GM12878 (cell line): ENCODE results near the gene NOL7. TPM values are rescaled to one million over a fixed set of nuclear protein-coding genes. Genes with fewer than 3 reads are reported as not detected.

Source experiments
- ATAC-seq: fragments of 200-7000 bp; cut with Tn5 transposase; 3 replicates; pipeline ENCODE4 v1.9.1; 2020; ENCODE audit warnings: mild to moderate bottlenecking, moderate library complexity
- Bru-seq: library from RNA; stranded (reverse); fragments of 400-500 nt; gene quantifications from one replicate; lab custom pipeline; 2021; lab: Mats Ljungman, UMichigan
- BruChase-seq, 2 experiments: library from RNA; stranded (reverse); fragments of 400-500 nt; gene quantifications; one replicate each; lab custom pipeline; 2021; lab: Mats Ljungman, UMichigan
- BruUV-seq: library from RNA; stranded (reverse); fragments of 400-500 nt; replicated peaks from 2 replicates; lab custom pipeline; 2021; lab: Mats Ljungman, UMichigan
- CTCF ChIA-PET: fragments of 300-600 bp; sonication (Branson Sonifier 250); formaldehyde crosslinking; extraction: SDS; loops from one replicate; lab custom pipeline; 2021; ENCODE audit warnings: inconsistent platforms; lab: Yijun Ruan, JAX
- POLR2A ChIA-PET: fragments of 350-600 bp; formaldehyde crosslinking; extraction: SDS; loops from one replicate; lab custom pipeline; 2021; ENCODE audit warnings: inconsistent platforms; lab: Charles Lee
- RAD21 ChIA-PET: fragments of 300-600 bp; sonication (Branson Sonifier 250); formaldehyde crosslinking; loops from one replicate; lab custom pipeline; 2023; ENCODE audit warnings: antibody characterized with exemption; ENCODE audit not compliant: unreplicated experiment; lab: Charles Lee
- SMC1A ChIA-PET: fragments of 300-600 bp; sonication (Branson Sonifier 250); formaldehyde crosslinking; loops from one replicate; lab custom pipeline; 2023; ENCODE audit not compliant: unreplicated experiment, uncharacterized antibody; lab: Charles Lee
- DNase-seq: peaks from one replicate; pipeline ENCODE4 v3.0.0-alpha.2; 2011; ENCODE audit warnings: low read depth, low spot score
- FAIRE-seq: peaks from 3 replicates; lab custom pipeline; 2011; peaks lifted over from hg19 to GRCh38; lab: Jason Lieb, UNC
- H2AFZ ChIP-seq: 2 replicates; pipeline ENCODE4 v1.6.0; 2011; ENCODE audit warnings: low read depth, low read length, control low read depth; ENCODE audit not compliant: control insufficient read depth
- H3K27ac ChIP-seq: 2 replicates; pipeline ENCODE4 v1.5.1; 2011; ENCODE audit warnings: control low read depth; ENCODE audit not compliant: control insufficient read depth, insufficient read depth
- H3K27me3 ChIP-seq, 2 experiments: replicated peaks in 1 of 2; 2 replicates each; pipeline versions ENCODE4 v1.6.0 to v1.6.1; 2011; ENCODE audit warnings: low read length in 1 of 2; ENCODE audit not compliant: control insufficient read depth in 2 of 2, insufficient read depth in 2 of 2
- H3K36me3 ChIP-seq, 2 experiments: 2 replicates each; pipeline ENCODE4 v1.5.1; 2011; ENCODE audit warnings: low read length in 1 of 2; ENCODE audit not compliant: control insufficient read depth in 2 of 2, insufficient read depth in 2 of 2
- H3K4me1 ChIP-seq: 2 replicates; pipeline ENCODE4 v1.6.1; 2011; ENCODE audit warnings: mild to moderate bottlenecking, low read length, moderate library complexity, mixed read lengths; ENCODE audit not compliant: control insufficient read depth, insufficient read depth
- H3K4me2 ChIP-seq: 2 replicates; pipeline ENCODE4 v1.6.0; 2011; ENCODE audit warnings: control low read depth; ENCODE audit not compliant: control insufficient read depth, insufficient read depth
- H3K4me3 ChIP-seq: fragments of 200-600 bp; sonication (generic); 2 replicates; pipeline ENCODE4 v1.5.1; 2016
- H3K79me2 ChIP-seq: 2 replicates; pipeline ENCODE4 v1.6.0; 2011; ENCODE audit warnings: low read length; ENCODE audit not compliant: control insufficient read depth, insufficient read depth
- H3K9ac ChIP-seq: 2 replicates; pipeline ENCODE4 v1.8.0; 2011; ENCODE audit warnings: low read length, control low read depth, mixed read lengths; ENCODE audit not compliant: control insufficient read depth, insufficient read depth
- H3K9me3 ChIP-seq: replicated peaks from 3 replicates; pipeline ENCODE4 v1.5.1; 2011; ENCODE audit warnings: mild to moderate bottlenecking, low read length; ENCODE audit not compliant: control insufficient read depth, insufficient read depth
- H4K20me1 ChIP-seq: 2 replicates; pipeline ENCODE4 v1.6.0; 2011; ENCODE audit not compliant: control insufficient read depth, insufficient read depth
- E4F1 ChIP-seq: fragments of 450-650 bp; IDR thresholded peaks from 2 replicates; pipeline ENCODE4 v1.6.1; 2018; ENCODE audit warnings: borderline replicate concordance, mild to moderate bottlenecking; ENCODE audit not compliant: partially characterized antibody
- ELK1 ChIP-seq: IDR thresholded peaks from 2 replicates; pipeline ENCODE4 v1.6.1; 2012; ENCODE audit warnings: low read depth, low read length, improper control_type of control experiment
- IRF3 ChIP-seq: fragments of 450-650 bp; IDR thresholded peaks from 2 replicates; pipeline ENCODE4 v1.6.1; 2014; ENCODE audit warnings: mild to moderate bottlenecking
- KAT2A ChIP-seq: conservative IDR thresholded peaks from 2 replicates; pipeline ENCODE4 v1.6.1; 2011; ENCODE audit warnings: low read depth, low read length; ENCODE audit not compliant: control insufficient read depth
- KLF5 ChIP-seq: fragments of 450-650 bp; IDR thresholded peaks from 2 replicates; pipeline ENCODE4 v1.6.1; 2014; ENCODE audit warnings: mild to moderate bottlenecking; ENCODE audit not compliant: partially characterized antibody
- MXI1 ChIP-seq: fragments of 150-350 bp; IDR thresholded peaks from 2 replicates; pipeline ENCODE4 v1.6.1; 2011; ENCODE audit warnings: low read depth, mild to moderate bottlenecking, inconsistent platforms, low read length, improper control_type of control experiment
- NR2C1 ChIP-seq: fragments of 450-650 bp; IDR thresholded peaks from 2 replicates; pipeline ENCODE4 v1.6.1; 2017; ENCODE audit warnings: antibody characterized with exemption, mild to moderate bottlenecking, moderate library complexity
- RAD21 ChIP-seq: IDR thresholded peaks from 2 replicates; pipeline ENCODE4 v1.6.1; 2011; ENCODE audit warnings: mild to moderate bottlenecking, low read depth, low read length, moderate library complexity; ENCODE audit not compliant: insufficient read depth
- USF2 ChIP-seq: IDR thresholded peaks from 2 replicates; pipeline ENCODE4 v1.6.1; 2011; ENCODE audit warnings: low read depth, low read length, improper control_type of control experiment, borderline replicate concordance
- YBX1 ChIP-seq: fragments of 450-650 bp; IDR thresholded peaks from 2 replicates; pipeline ENCODE4 v1.6.1; 2016; ENCODE audit warnings: antibody characterized with exemption
- whole genome bisulfite sequencing: methylation state at CpG from one replicate; pipeline ENCODE4 v1.1.6; 2016; ENCODE audit warnings: low lambda C conversion rate; ENCODE audit not compliant: insufficient replicate concordance, insufficient coverage; ENCODE audit errors: missing lambda C conversion rate; 5-methylcytosine and 5-hydroxymethylcytosine counted together
- in situ Hi-C: fragments of 300-500 bp; cut with MboI; formaldehyde crosslinking; loops from 9 replicates; pipeline ENCODE4 v1.14.3; 2018; ENCODE audit warnings: mixed read lengths
- intact Hi-C: fragments of 100-400 bp; cut with micrococcal nuclease; formaldehyde crosslinking; loops from one replicate; pipeline ENCODE4 v1.14.2; 2022; ENCODE audit not compliant: unreplicated experiment
- long read RNA-seq, 2 experiments: library from polyadenylated mRNA; unstranded; transcript quantifications; one replicate each; pipeline ENCODE4 v2.0.0, GENCODE V29; 2019 to 2020
- polyA minus RNA-seq, 3 experiments: library from RNA; depleted of rRNA, polyadenylated mRNA; stranded (reverse); fragments of >200 nt; gene quantifications; 2 replicates each; pipeline ENCODE4 v1.2.3, GENCODE V29; 2011
- polyA plus RNA-seq, 11 experiments: library from polyadenylated mRNA; depleted of rRNA in 4 of 11; unstranded in 6 of 11; stranded (reverse) in 5 of 11; fragments of >200 nt; fragmentation: Nextera tagmentation in 4 of 11; fragmentation: Illumina TruSeq in 1 of 11; extraction: Ambion mirVana in 4 of 11; extraction: Trizol in 1 of 11; gene quantifications; 1 replicate in 1 of 11; 2 replicates in 10 of 11; pipeline versions ENCODE4 v1.2.1 to v1.2.3, GENCODE V29; 2011 to 2016; ENCODE audit warnings: inconsistent platforms in 2 of 11, missing spikeins in 2 of 11, low read depth in 1 of 11
- total RNA-seq, 4 experiments: library from RNA; depleted of rRNA in 3 of 4; stranded (reverse); fragments of >200 nt in 3 of 4; fragmentation: Illumina TruSeq in 1 of 4; extraction: Trizol in 1 of 4; gene quantifications; 2 replicates each; pipeline versions ENCODE4 v1.2.1 to v1.2.3, GENCODE V29; 2013 to 2021

The NOL7 gene
- total RNA-seq (2013; cell fraction: nucleolus; rRNA removed) = 19.6 and 24.1 TPM in 2 replicates
- total RNA-seq (2014; rRNA removed) (75.6 and 79.8 TPM in 2 replicates), total RNA-seq (2014; rRNA removed; fragmentation: Illumina TruSeq; extraction: Trizol) (102 and 103 TPM in 2 replicates), total RNA-seq (2021) (80.1 and 86.2 TPM in 2 replicates), polyA plus RNA-seq (2011; rRNA removed) (34.6 and 59.2 TPM in 2 replicates), polyA plus RNA-seq (2014; fragmentation: Illumina TruSeq; extraction: Trizol) (101 and 110 TPM in 2 replicates), polyA plus RNA-seq (2014; fragmentation: Nextera tagmentation; extraction: Ambion mirVana) (10 to 100 TPM; 12.2 to 31.2 TPM), polyA plus RNA-seq (2014; rRNA removed) (86.3 and 86.9 TPM in 2 replicates), polyA plus RNA-seq (2016; fragmentation: Nextera tagmentation; extraction: Ambion mirVana) (100 to 1,000 TPM; 218 to 222 TPM), polyA minus RNA-seq (2011; rRNA and poly(A)+ RNA removed) (3.4 and 5.5 TPM in 2 replicates), Bru-seq, nascent RNA (percentile 94 among the genes with signal in this experiment), BruChase-seq, experiment 1, labeled RNA remaining after a 6-hour chase (percentile 86 among the genes with signal in this experiment), BruChase-seq, experiment 2, labeled RNA remaining after a 2-hour chase (percentile 87 among the genes with signal in this experiment)
- 33.9 TPM for polyA plus RNA-seq (2011; ENCODE audit: low read depth)
- 26.7 and 34.1 TPM in 2 replicates for polyA plus RNA-seq (2011; cell fraction: cytosol; rRNA removed)
- polyA plus RNA-seq (2011; cell fraction: nucleus; rRNA removed) = 18.7 and 25.9 TPM in 2 replicates
- 56.2 and 65.5 TPM in 2 replicates for polyA plus RNA-seq (2012)
- polyA minus RNA-seq (2011; cell fraction: cytosol; rRNA and poly(A)+ RNA removed) = 8.8 and 9.9 TPM in 2 replicates
- polyA minus RNA-seq (2011; cell fraction: nucleus; rRNA and poly(A)+ RNA removed) = 8.1 and 14.2 TPM in 2 replicates
- long read RNA-seq, experiment 1, transcript NOL7-202 (8 exons, 1,184 nt) = major isoform, 111 of 131 reads
- long read RNA-seq, experiment 1, partial matches to known transcripts = 15 of 131 reads
- long read RNA-seq, experiment 1, other reads (novel, unspliced or antisense) = 1 of 131 reads
- long read RNA-seq, experiment 2, transcript NOL7-202 (8 exons, 1,184 nt) = major isoform, 55 of 83 reads
- long read RNA-seq, experiment 2, partial matches to known transcripts = 21 of 83 reads
- long read RNA-seq, experiment 2, other reads (novel, unspliced or antisense) = 1 of 83 reads

GRCh38 chr6:13614926-13615791 is at the start of gene NOL7:
NOL7 (plus strand) TSS chr6:13615335; CDS start chr6:13615359, 24 bp downstream.
- Histone ChIP-seq H3K27ac (peak within 1 kb of the TSS; percentile 96), H3K9me3 (no peaks in the 10 kb centered on the region), H4K20me1 (no peaks in the 10 kb centered on the region), H3K9ac (peak within 1 kb of the TSS; percentile 96), H3K4me3 (peak within 1 kb of the TSS; percentile 94), H3K79me2 (peaks cover 41% of the 10 kb centered on the region), H3K27me3 (no peaks in the 10 kb centered on the region), H3K4me2 (peak within 1 kb of the TSS; percentile 89), H3K36me3 (peaks cover 4 to 24% of the 10 kb centered on the region in 2 experiments; a peak in 3 of 4 replicates), H3K4me1 (peaks cover 17% of the 10 kb centered on the region), H2AFZ (peak within 1 kb of the TSS; percentile 92)
- RAD21 ChIA-PET = interaction anchor here (0.5 to 3.8 kb wide), 18 partner anchors 9 to 287 kb away, joined by 3 to 22 read pairs (median 4); partner anchors contain the start of genes GFOD1, SIRT5 and TBC1D7
- WGBS = under 1% methylated on average over 69 of the region's 85 CpGs
- FAIRE-seq = peak; percentile 94
- intact Hi-C loops = loop anchor here (1.0 to 10.0 kb wide), 5 partner anchors 40 to 420 kb away; partner anchors contain the start of genes RANBP9 and SIRT5
- POLR2A ChIA-PET = interaction anchor here (0.6 to 2.2 kb wide), 12 partner anchors 17 to 341 kb away, joined by 3 to 12 read pairs (median 3); partner anchors contain the start of genes RANBP9 and SIRT5
- SMC1A ChIA-PET = interaction anchor here (0.6 to 2.7 kb wide), 22 partner anchors 9 to 706 kb away, joined by 3 to 14 read pairs (median 3); partner anchors contain the start of genes MCUR1 and SIRT5
- peak; percentile 95 for DNase-seq
- BruUV-seq = TSS peak; percentile 63
- ATAC-seq = peak; percentile 91
- in situ Hi-C loops = no loop called here
- CTCF ChIA-PET = interaction anchor here (0.6 to 4.5 kb wide), 38 partner anchors 9 to 496 kb away, joined by 3 to 41 read pairs (median 4); partner anchors contain the start of gene SIRT5
- TF ChIP-seq RAD21 (no peak), KLF5 (peak; percentile 63), IRF3 (no peak), ELK1 (peak; percentile 77), KAT2A (no peak), USF2 (peak; percentile 55), YBX1 (no peak), NR2C1 (peak; percentile 100), E4F1 (peak; percentile 19), MXI1 (peak; percentile 99)
